NCI-H748 treated with DMSO at 0.1 percent for 48 hours (cell line): ENCODE measurements around the gene BRWD1.
A peak's percentile ranks its signal among the peaks of the same experiment; 100 is the strongest.
"Not testable (repeated sequence)": the region's sequence is repeated elsewhere in the genome, so short reads cannot be mapped to it uniquely, and the experiment has no call there.

Experiments used
- DNase-seq: peaks from one replicate; lab custom pipeline; 2025; lab: John Stamatoyannopoulos, UW

Gene BRWD1

GRCh38 chr21:39173716-39174680, 139.4 kb downstream of the BRWD1 start:
- DNase-seq = no peak

GRCh38 chr21:39169906-39170305, 143.5 kb downstream of the BRWD1 start:
- no peak for DNase-seq

DNA sequence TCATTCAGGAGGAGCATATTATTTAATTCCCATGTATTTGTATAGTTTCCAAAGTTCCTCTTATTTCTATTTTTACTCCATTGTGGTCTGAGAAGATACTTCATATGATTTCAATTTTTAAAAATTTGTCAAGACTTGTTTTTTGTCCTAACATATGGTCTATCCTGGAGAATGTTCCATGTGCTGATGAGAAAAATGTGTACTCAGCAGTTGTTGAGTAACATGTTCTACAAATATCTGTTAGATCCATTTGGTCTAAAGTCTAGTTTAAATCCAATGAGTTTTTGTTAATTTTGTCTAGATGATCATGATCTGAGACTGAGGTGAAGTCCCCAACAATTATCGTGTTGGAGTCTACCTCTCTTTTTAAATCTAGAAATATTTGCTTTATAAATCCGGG, 144.6 kb downstream of the BRWD1 start:
- DNase-seq = no peak

DNA sequence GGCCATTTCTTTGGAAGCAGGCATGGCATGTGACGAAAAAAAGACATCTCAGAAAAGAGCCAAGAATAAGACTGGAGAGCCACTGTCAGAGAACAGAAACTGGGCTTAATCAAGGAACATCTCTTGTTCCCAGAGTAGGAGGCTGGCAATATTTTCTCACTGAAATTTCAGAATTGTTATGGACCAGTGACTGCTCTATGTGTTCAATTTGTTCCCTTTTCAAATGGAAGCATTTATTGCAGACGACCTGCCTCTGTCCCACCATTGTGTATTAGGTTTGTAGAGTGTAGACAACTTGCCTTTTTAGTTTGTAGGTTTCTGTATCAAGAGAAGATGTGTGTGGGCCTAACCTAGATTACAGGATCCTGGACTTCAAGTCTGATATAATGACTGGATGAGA, 148.9 kb downstream of the BRWD1 start:
- no peak for DNase-seq

DNA sequence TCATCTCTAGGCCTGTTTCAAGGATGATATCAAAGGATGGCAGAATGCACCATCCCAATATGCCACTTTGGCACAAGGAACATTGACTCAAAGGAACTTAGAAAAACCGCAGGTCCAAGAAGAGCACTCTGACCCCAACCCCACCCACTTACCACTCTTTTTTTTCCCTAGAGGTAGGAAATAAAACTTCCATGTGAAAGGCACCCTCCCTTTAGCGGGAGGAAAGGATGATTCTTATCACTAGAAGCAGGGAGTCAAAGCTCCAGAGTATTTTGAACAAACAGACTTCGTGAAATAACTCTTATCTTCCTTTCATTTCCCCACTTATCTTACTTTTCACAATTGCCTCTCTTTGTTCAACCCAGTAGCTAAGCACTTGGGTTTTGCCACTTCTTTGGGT, 152.4 kb downstream of the BRWD1 start:
- no peak for DNase-seq

- DNase-seq = no peak
Measured at GRCh38 chr21:39159342-39160063, 153.9 kb downstream of the BRWD1 start.

DNA sequence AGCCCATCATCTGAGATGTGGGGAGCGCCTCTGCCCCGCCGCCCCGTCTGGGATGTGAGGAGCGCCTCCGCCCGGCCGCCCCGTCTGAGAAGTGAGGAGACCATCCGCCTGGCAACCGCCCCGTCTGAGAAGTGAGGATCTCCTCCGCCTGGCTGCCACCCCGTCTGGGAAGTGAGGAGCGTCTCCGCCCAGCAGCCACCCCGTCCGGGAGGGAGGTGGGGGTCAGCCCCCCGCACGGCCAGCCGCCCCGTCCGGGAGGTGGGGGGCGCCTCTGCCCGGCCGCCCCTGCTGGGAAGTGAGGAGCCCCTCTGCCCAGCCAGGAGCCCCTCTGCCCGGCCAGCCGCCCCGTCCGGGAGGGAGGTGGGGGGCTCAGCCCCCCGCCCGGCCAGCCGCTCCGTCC, 156.2 kb downstream of the BRWD1 start:
- not testable (repeated sequence) for DNase-seq

DNA sequence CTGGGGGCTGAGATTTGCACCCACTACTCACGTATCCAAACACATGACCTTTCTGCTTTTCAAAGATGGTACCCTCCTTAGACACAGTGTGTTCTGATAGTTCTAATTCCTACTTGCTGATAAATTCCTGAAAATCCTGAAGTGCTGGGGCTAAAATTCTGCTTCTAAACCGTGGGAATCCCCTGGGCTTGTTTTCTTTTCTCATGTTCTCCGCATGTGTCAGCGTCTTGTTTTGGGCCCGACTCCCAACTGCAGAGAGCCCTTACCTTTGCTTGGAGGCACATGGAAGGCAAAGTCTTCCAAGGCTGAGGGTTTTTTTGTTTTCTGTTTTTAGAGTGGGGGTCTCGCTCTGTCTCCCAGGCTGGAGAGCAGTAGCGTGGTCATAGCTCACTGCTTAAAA, 157.4 kb downstream of the BRWD1 start:
- no peak for DNase-seq

DNA sequence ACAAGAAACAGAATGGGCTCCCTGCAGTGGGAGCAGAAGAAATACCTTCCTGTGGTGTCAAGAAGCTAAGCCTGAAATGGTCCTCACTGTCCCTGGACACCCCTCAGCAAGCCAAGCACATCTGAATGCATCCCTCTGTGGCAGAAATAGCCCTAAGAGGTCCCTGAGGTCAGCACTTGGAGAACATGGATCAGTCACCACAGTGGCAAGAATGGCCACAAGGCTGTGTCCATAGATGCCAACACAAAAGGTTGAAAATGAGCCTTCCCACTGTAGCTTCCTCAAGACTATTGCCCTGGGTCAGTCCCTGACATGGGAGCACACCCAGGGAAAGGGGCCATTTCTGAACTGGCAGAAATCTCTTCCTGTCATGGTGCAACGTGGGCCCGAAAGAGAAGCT, 157.9 kb downstream of the BRWD1 start:
- DNase-seq = no peak

DNA sequence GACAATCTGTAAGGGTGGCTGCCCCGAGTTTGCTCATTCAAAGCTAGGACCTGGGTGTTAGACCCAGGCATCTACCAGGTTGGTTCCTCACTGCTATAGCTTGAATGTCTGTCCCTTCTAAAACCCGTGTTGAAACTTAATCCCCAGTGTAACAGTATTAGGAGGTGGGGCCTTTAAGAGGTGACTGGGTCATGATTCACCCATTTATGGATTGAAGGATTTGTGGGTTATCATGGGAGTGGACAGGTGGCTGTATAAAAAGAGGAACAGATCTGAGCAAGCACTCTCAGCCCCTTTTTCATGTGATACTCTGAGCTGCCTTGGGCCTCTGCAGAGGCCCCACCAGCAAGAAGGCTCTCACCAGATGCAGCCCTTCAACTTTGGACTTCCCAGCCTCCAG, 159.6 kb downstream of the BRWD1 start:
- no peak for DNase-seq

GRCh38 chr21:39153373-39153772, 160.1 kb downstream of the BRWD1 start:
- no peak for DNase-seq

DNA sequence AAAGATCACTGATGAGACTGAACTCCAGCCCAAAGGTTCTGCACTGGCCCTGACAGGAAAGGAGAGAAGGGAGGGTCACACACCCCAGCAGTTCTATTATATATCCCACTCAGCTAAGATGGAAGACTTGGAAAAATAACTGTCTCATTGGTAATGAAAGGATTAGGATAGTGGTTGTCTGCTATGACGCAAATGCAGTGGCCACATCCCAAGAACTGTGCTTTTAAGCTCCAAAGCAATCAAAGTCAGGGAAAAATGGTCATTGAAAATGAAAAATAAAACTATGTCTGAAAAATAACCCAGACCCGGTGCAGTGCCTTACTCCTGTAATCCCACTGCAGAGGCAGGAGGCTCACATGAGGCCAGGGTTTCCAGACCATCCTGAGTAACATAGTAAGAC, 161.2 kb downstream of the BRWD1 start:
- no peak for DNase-seq

DNA sequence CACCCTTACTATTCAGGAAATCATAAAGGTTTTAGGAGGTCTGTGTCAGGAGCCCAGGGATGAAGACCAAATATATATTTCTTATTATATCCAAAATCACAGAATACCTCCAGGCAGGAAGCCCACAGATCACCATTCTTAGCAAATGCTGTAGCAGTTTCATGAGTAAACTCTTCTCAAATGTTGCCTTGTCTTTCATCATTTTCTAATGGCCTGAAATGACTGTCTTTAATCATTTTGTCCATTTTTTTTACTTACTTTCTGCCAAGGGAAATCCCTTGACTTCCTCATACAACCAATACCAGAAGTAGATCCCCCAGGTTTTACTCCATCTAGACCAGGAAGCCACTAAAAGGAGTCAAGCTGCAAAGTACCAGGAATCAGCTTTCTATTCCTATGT, 162.6 kb downstream of the BRWD1 start:
- DNase-seq = no peak

- no peak for DNase-seq
Measured at GRCh38 chr21:39150316-39150715, 163.1 kb downstream of the BRWD1 start.

- DNase-seq = no peak
Measured at GRCh38 chr21:39149882-39150281, 163.6 kb downstream of the BRWD1 start.

- DNase-seq = no peak
Measured at GRCh38 chr21:39148975-39149374, 164.5 kb downstream of the BRWD1 start.

GRCh38 chr21:39144191-39144590, 169.2 kb downstream of the BRWD1 start:
- DNase-seq = no peak

- no peak for DNase-seq
Measured at GRCh38 chr21:39142972-39143371, 170.5 kb downstream of the BRWD1 start.

DNA sequence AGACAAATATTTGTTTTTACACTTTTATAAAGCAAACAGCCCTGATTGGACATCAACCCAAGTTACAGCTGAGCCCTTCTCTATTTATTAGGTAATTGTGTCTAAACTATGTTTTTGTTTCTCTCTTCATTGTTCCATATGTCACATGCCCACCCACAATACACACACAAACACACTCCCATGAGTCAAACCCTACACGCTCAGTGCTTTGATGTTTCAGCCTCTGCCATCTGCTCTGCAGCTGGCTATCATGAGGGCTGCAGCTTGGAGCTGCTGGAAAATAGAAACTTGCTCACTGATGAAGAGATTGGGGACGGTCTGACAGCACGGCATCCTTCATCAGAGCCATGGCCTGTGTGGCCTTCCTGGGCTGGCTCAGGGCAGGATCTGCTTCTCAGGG, 171.9 kb downstream of the BRWD1 start:
- peak; percentile 23 for DNase-seq

- no peak for DNase-seq
Measured at GRCh38 chr21:39137248-39138178, 175.9 kb downstream of the BRWD1 start.

DNA sequence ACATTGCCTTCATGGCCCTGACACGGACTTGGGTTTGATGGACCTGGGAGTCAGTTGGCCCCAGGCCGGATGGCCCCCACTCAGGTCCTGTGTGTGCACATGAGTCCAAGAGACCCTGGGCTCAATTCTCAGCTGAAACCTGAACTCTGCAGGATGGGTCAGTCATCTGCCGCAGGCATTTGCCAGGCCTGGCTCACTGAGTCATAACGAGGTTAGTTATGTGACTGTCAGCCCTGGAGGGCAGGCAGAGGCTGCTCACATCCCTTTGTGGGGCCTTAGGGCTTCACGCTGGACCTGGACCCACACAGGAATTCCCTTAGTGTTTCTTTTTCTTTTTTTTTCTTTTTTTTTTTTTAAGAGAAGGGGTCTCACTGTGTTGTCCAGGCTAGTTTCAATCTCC, 176.7 kb downstream of the BRWD1 start:
- no peak for DNase-seq

DNA sequence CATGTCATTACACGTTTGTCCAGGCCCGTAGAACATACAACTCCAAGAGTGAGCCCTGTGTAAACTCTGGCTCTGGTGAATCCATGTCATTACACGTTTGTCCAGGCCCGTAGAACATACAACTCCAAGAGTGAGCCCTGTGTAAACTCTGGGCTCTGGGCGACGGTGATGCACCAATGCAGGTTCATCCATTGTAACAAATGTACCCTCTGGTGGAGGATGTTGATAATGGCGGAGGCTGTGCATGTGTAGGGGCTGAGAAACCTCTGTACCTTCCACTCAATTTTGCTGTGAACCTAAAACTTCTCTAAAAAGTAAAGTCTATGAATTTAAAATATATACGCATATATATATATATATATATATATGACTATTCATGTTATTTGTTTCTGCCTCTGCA, 177.3 kb downstream of the BRWD1 start:
- DNase-seq = peak; percentile 49
